Lower lobe of right lung (tissue), 2 donors: ENCODE measurements around the gene AFG1L. TPM values are rescaled to one million over a fixed set of nuclear protein-coding genes. Genes with fewer than 3 reads are reported as not detected.
"Not testable (repeated sequence)": the region's sequence is repeated elsewhere in the genome, so short reads cannot be mapped to it uniquely, and the experiment has no call there.

Experiments
- ATAC-seq, 2 donors: fragments of 200-7000 bp; cut with Tn5 transposase; one replicate each; pipeline ENCODE4 v1.9.1; 2020 to 2022; ENCODE audit warnings: mild to moderate bottlenecking in 2 of 2, moderate library complexity in 2 of 2
- DNase-seq: peaks from one replicate; pipeline ENCODE4 v3.0.0-alpha.2; 2020
- H3K27ac ChIP-seq: fragments of 200-600 bp; one replicate; pipeline ENCODE4 v1.8.0; 2022
- H3K27me3 ChIP-seq: fragments of 200-600 bp; one replicate; pipeline ENCODE4 v1.8.0; 2022; ENCODE audit warnings: low read depth
- H3K36me3 ChIP-seq: fragments of 200-600 bp; one replicate; pipeline ENCODE4 v1.8.0; 2022; ENCODE audit warnings: mild to moderate bottlenecking
- H3K4me1 ChIP-seq: fragments of 200-600 bp; one replicate; pipeline ENCODE4 v1.8.0; 2022
- H3K4me3 ChIP-seq: fragments of 200-600 bp; one replicate; pipeline ENCODE4 v1.8.0; 2022; ENCODE audit warnings: mild to moderate bottlenecking
- H3K9me3 ChIP-seq: fragments of 200-600 bp; one replicate; pipeline ENCODE4 v1.8.0; 2022
- CTCF ChIP-seq: fragments of 200-600 bp; IDR thresholded peaks from one replicate; pipeline ENCODE4 v1.8.0; 2022; ENCODE audit warnings: antibody characterized with exemption, mild to moderate bottlenecking
- intact Hi-C: fragments of 100-400 bp; cut with DNase I; formaldehyde crosslinking; loops from one replicate; pipeline ENCODE4 v1.11.0; 2022
- total RNA-seq: library from RNA; stranded (reverse); fragmentation: NEBNext Ultra II Directional; extraction: Animal tissue kit (Norgen Biotek cat#: 25700); gene quantifications from one replicate; pipeline ENCODE4 v1.2.1, GENCODE V29; 2021
- donor health status: DM: no; HTN: yes; CAD: no; lungs with severe emphysema.

AFG1L gene
- total RNA-seq, 1 donor from 2014 or later = 7.4 TPM

- intact Hi-C loops = no loop called here
- TF ChIP-seq CTCF = no peak
- no peak for ATAC-seq
- no peak for DNase-seq
- Histone ChIP-seq H3K27ac (no peak overlapping the region), H3K36me3 (no peaks in the 10 kb centered on the region), H3K4me3 (no peak overlapping the region), H3K9me3 (no peaks in the 10 kb centered on the region), H3K4me1 (peaks cover 23% of the 10 kb centered on the region), H3K27me3 (no peaks in the 10 kb centered on the region)
These were observed 31.5 kb upstream of the AFG1L start for GRCh38 chr6:108263371-108263770.

GRCh38 chr6:108268845-108269244 lies 26.0 kb upstream of the AFG1L start:
- Histone ChIP-seq H3K27ac (no peak overlapping the region), H3K4me1 (no peaks in the 10 kb centered on the region), H3K27me3 (no peaks in the 10 kb centered on the region), H3K4me3 (no peak overlapping the region), H3K36me3 (no peaks in the 10 kb centered on the region), H3K9me3 (no peaks in the 10 kb centered on the region)
- ATAC-seq = no peak
- intact Hi-C loops = no loop called here
- TF ChIP-seq CTCF = no peak
- no peak for DNase-seq

- ATAC-seq, H3K27me3 ChIP-seq, H3K9me3 ChIP-seq, H3K4me3 ChIP-seq, intact Hi-C loops, H3K27ac ChIP-seq, H3K4me1 ChIP-seq, DNase-seq, H3K36me3 ChIP-seq: not testable (repeated sequence)
These were observed 24.9 kb upstream of the AFG1L start for GRCh38 chr6:108269955-108270354.

- H3K27me3 ChIP-seq = no peaks in the 10 kb centered on the region
- ATAC-seq = no peak
- no peaks in the 10 kb centered on the region for H3K36me3 ChIP-seq
- no peaks in the 10 kb centered on the region for H3K4me1 ChIP-seq
- no peak for DNase-seq
- no peak overlapping the region for H3K4me3 ChIP-seq
- TF ChIP-seq CTCF = no peak
- H3K27ac ChIP-seq = no peak overlapping the region
- no peaks in the 10 kb centered on the region for H3K9me3 ChIP-seq
- intact Hi-C loops = no loop called here
These were observed 20.3 kb upstream of the AFG1L start for GRCh38 chr6:108274546-108274945.

- ATAC-seq (no peak), DNase-seq (no peak)
- no peaks in the 10 kb centered on the region for H3K9me3 ChIP-seq
- H3K27ac ChIP-seq = no peak overlapping the region
- TF ChIP-seq CTCF = no peak
- intact Hi-C loops = no loop called here
- no peaks in the 10 kb centered on the region for H3K4me1 ChIP-seq
- H3K4me3 ChIP-seq = no peak overlapping the region
- H3K27me3 ChIP-seq = no peaks in the 10 kb centered on the region
- H3K36me3 ChIP-seq = no peaks in the 10 kb centered on the region
These were observed 18.9 kb upstream of the AFG1L start for GRCh38 chr6:108275976-108276375.

GRCh38 chr6:108277295-108277694 lies 17.6 kb upstream of the AFG1L start:
- no peak overlapping the region for H3K4me3 ChIP-seq
- DNase-seq (no peak), ATAC-seq (no peak)
- H3K27ac ChIP-seq = no peak overlapping the region
- H3K36me3 ChIP-seq = no peaks in the 10 kb centered on the region
- no peaks in the 10 kb centered on the region for H3K9me3 ChIP-seq
- TF ChIP-seq CTCF = no peak
- H3K27me3 ChIP-seq = no peaks in the 10 kb centered on the region
- intact Hi-C loops = no loop called here
- no peaks in the 10 kb centered on the region for H3K4me1 ChIP-seq
